ENCODE data around the gene SPOCK1. TPM values are rescaled to one million over a fixed set of nuclear protein-coding genes. Genes with fewer than 3 reads are reported as not detected.

Gene SPOCK1
- total and polyA plus RNA-seq, 2 of the 13 experiments (the other 11 are each of a cell fraction or from before 2014, with no cell fraction given), result 0.18 to 0.29 TPM

DNA sequence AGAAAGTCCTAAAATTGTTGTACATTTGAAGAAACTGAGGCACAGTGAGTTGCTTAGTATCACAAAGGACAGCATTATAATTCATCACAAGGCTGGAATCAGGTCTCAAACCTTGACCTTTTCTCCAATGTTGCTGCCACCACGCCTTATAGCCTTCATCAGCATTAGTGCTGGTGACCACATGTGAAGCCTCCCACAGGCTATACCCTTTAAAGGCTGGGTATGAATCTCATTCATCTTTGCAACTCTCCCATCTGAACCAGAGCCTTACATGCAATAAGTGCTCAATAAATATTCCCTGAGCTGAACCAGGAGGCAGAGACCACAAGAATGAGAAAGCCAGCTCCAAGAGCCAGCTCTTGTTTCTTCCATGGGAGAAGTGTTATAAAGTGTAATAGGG lies 104.7 kb downstream of the SPOCK1 start:
- in situ Hi-C loops (cut with HindIII; ENCODE audit: extremely low pct_ligation_motif_present, low pct_unique_long_range_greater_than_20kb), result no loop called here
- no peak for ATAC-seq
- BruUV-seq (replicated peaks), result no TSS peak

DNA sequence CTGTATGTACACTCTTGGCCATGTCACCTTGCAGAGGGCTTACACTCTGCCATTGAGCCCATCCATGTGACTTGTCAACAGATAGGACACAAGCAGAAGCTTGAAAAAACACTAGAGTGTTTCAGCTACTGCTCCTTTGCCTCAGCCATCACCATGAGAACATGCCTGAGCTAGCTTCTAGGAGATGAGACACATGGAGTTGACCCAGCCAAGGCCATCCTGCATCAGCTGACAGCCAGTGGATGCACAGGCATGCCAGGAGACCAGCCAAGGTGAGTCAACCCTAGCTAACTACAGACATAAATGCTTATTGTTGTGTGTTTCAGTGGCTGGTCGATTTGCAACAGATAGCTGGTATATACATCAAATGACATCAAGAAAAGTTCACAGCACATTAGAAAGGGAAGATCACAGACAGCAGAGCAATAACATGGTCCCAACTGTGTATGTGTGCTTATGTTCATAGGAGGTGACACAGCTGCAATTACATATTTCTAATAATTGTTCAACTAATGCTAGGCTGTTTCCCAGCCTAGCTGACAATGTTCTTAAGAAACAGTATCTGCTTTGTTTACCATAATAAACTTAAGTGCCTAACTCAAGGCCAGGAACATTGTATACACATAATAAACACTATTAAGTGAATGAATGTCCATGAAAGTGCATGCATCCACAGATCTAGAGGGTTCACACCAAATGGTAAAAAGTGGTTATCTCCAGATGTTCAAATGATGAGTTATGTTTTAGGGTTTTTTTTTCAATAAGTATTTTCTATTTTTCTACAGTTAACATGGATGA lies 105.7 kb downstream of the SPOCK1 start:
- Histone ChIP-seq H3K4me3 (replicated peaks in 1 of 3; ENCODE audit: insufficient read depth in 1 of 3, low read depth in 2 of 3, low read length in 3 of 3) (no peak overlapping the region), H3K36me3 (replicated peaks in 1 of 2; ENCODE audit: control insufficient read depth in 1 of 2, insufficient read depth in 2 of 2, low read length in 2 of 2) (no peaks in the 10 kb centered on the region), H3K27ac (ENCODE audit: extremely low read length, insufficient read depth, low read length) (no peak overlapping the region), H3K9me3 (ENCODE audit: low read length) (no peaks in the 10 kb centered on the region), H3K4me2 (ENCODE audit: low read depth, low read length) (no peak overlapping the region), H3K9ac (ENCODE audit: insufficient read depth, low read depth, low read length) (no peak overlapping the region), H3K79me2 (ENCODE audit: insufficient read depth, low read length) (no peaks in the 10 kb centered on the region), H2AFZ (ENCODE audit: low read length) (no peak overlapping the region), H3K4me1 (ENCODE audit: insufficient read depth, low read length) (no peaks in the 10 kb centered on the region), H4K20me1 (ENCODE audit: insufficient read depth, low read length) (no peaks in the 10 kb centered on the region), H3K27me3 (ENCODE audit: control insufficient read depth in 1 of 2, insufficient read depth in 2 of 2, low read length in 2 of 2) (no peaks in the 10 kb centered on the region)
- no TSS peak for BruUV-seq (replicated peaks)
- no peak for FAIRE-seq
- 0% methylated on average over 1 of the region's 1 CpG for WGBS (ENCODE audit: low lambda C conversion rate)
- in situ Hi-C loops (cut with HindIII; ENCODE audit: extremely low pct_ligation_motif_present, low pct_unique_long_range_greater_than_20kb) (no loop called here), intact Hi-C loops (cut with micrococcal nuclease; ENCODE audit: unreplicated experiment) (no loop called here)
- CTCF ChIA-PET (ENCODE audit: low intra/inter-chr PET ratio, low total read pairs), result no interaction called here
- POLR2A ChIA-PET, result no interaction called here
- TF ChIP-seq ZNF644 (CRISPR knock-in tag; IDR thresholded peaks at IDR 0.05; ENCODE audit: low read depth), result no peak
- no peak for TF ChIP-seq IKZF1 (IDR thresholded peaks at IDR 0.05)
- TF ChIP-seq ZNF256 (CRISPR knock-in tag; conservative IDR thresholded peaks at IDR 0.05), result no peak
- DNase-seq (ENCODE audit: low spot score), result no peak
- no peak for ATAC-seq

More for the DNA sequence above, 104.7 kb downstream of the SPOCK1 start:
- Histone ChIP-seq H3K36me3 (replicated peaks in 1 of 2; ENCODE audit: control insufficient read depth in 1 of 2, insufficient read depth in 2 of 2, low read length in 2 of 2) (no peaks in the 10 kb centered on the region), H4K20me1 (ENCODE audit: insufficient read depth, low read length) (no peaks in the 10 kb centered on the region), H3K79me2 (ENCODE audit: insufficient read depth, low read length) (no peaks in the 10 kb centered on the region), H3K4me2 (ENCODE audit: low read depth, low read length) (no peak overlapping the region), H3K9ac (ENCODE audit: insufficient read depth, low read depth, low read length) (no peak overlapping the region), H3K4me1 (ENCODE audit: insufficient read depth, low read length) (no peaks in the 10 kb centered on the region), H3K4me3 (replicated peaks in 1 of 3; ENCODE audit: insufficient read depth in 1 of 3, low read depth in 2 of 3, low read length in 3 of 3) (no peak overlapping the region), H2AFZ (ENCODE audit: low read length) (no peak overlapping the region), H3K9me3 (ENCODE audit: low read length) (no peaks in the 10 kb centered on the region), H3K27ac (ENCODE audit: extremely low read length, insufficient read depth, low read length) (no peak overlapping the region), H3K27me3 (ENCODE audit: control insufficient read depth in 1 of 2, insufficient read depth in 2 of 2, low read length in 2 of 2) (no peaks in the 10 kb centered on the region)
- DNase-seq (ENCODE audit: low spot score) (no peak), FAIRE-seq (no peak)
- WGBS (ENCODE audit: low lambda C conversion rate), result 15% methylated on average over 1 of the region's 1 CpG
- TF ChIP-seq MTA3 (CRISPR knock-in tag; IDR thresholded peaks at IDR 0.05) (no peak), ATAD3A (CRISPR knock-in tag; IDR thresholded peaks at IDR 0.05) (no peak), ARNT (IDR thresholded peaks at IDR 0.05) (no peak), DNMT1 (CRISPR knock-in tag; IDR thresholded peaks at IDR 0.05) (no peak), FOXK2 (IDR thresholded peaks at IDR 0.05) (no peak), ATRX (CRISPR knock-in tag; IDR thresholded peaks at IDR 0.05; ENCODE audit: borderline replicate concordance) (no peak), NR2F6 (IDR thresholded peaks at IDR 0.05) (no peak), NR2F6 (CRISPR knock-in tag; IDR thresholded peaks at IDR 0.05) (no peak), ZIK1 (CRISPR knock-in tag; IDR thresholded peaks at IDR 0.05; ENCODE audit: borderline replicate concordance, low read depth) (no peak)
- intact Hi-C loops (cut with micrococcal nuclease; ENCODE audit: unreplicated experiment), result no loop called here
- ChIA-PET CTCF (ENCODE audit: low intra/inter-chr PET ratio, low total read pairs) (no interaction called here), POLR2A (no interaction called here)
